Measurements from ENCODE around the gene ABLIM2. TPM values are rescaled to one million over a fixed set of nuclear protein-coding genes. Genes with fewer than 3 reads are reported as not detected.

The ABLIM2 gene
- total and polyA plus RNA-seq, 10 of the 15 experiments (the other 5 are each of a cell fraction or from before 2014, with no cell fraction given): 0.03 to 0.15 (median 0.05) TPM; not detected in 7

DNA sequence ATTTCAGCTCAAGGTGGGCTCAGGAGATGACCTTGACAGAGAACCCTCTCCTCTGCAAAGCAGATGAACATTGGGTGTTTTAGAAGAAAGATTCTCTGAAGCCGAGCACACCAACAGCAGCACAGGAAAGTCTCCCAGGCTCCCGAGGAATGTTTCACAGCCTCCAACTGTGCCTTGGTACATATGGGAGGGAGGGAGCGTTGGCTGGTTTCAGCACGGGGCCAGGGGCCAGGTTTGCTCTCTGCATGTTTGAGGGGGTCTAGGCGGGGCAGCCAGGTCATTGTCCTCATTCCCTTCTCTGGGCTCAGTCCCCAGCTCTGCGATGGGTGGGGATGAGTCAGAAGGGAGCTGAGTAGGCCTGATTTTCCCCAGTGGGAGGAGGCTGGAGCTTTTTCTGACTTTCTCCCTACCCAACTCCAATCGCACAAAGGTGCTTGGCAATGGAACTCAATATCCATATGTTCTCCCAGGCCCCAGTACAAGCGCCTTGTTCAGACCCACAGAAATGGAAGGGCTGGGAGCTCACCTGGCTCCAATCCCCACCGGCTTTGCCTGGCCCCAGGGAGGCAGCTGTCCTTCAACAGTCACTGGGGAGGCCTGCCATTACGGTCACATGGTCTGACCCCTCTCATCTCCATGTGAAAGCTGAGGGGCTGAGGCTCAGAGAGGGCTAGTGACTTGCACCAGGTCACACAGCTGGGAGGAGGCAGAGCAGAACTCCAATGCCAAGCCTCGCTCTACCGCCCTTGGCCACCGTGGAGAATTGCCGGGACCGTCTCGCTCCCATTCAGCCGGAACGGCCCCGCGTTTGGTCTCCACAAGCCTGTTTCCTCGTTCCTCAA, 110.6 kb downstream of the ABLIM2 start (continued):
- TF ChIP-seq, protein P1, sequence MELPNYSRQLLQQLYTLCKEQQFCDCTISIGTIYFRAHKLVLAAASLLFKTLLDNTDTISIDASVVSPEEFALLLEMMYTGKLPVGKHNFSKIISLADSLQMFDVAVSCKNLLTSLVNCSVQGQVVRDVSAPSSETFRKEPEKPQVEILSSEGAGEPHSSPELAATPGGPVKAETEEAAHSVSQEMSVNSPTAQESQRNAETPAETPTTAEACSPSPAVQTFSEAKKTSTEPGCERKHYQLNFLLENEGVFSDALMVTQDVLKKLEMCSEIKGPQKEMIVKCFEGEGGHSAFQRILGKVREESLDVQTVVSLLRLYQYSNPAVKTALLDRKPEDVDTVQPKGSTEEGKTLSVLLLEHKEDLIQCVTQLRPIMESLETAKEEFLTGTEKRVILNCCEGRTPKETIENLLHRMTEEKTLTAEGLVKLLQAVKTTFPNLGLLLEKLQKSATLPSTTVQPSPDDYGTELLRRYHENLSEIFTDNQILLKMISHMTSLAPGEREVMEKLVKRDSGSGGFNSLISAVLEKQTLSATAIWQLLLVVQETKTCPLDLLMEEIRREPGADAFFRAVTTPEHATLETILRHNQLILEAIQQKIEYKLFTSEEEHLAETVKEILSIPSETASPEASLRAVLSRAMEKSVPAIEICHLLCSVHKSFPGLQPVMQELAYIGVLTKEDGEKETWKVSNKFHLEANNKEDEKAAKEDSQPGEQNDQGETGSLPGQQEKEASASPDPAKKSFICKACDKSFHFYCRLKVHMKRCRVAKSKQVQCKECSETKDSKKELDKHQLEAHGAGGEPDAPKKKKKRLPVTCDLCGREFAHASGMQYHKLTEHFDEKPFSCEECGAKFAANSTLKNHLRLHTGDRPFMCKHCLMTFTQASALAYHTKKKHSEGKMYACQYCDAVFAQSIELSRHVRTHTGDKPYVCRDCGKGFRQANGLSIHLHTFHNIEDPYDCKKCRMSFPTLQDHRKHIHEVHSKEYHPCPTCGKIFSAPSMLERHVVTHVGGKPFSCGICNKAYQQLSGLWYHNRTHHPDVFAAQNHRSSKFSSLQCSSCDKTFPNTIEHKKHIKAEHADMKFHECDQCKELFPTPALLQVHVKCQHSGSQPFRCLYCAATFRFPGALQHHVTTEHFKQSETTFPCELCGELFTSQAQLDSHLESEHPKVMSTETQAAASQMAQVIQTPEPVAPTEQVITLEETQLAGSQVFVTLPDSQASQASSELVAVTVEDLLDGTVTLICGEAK (IDR thresholded peaks at IDR 0.05; ENCODE audit: borderline replicate concordance): no peak

DNA sequence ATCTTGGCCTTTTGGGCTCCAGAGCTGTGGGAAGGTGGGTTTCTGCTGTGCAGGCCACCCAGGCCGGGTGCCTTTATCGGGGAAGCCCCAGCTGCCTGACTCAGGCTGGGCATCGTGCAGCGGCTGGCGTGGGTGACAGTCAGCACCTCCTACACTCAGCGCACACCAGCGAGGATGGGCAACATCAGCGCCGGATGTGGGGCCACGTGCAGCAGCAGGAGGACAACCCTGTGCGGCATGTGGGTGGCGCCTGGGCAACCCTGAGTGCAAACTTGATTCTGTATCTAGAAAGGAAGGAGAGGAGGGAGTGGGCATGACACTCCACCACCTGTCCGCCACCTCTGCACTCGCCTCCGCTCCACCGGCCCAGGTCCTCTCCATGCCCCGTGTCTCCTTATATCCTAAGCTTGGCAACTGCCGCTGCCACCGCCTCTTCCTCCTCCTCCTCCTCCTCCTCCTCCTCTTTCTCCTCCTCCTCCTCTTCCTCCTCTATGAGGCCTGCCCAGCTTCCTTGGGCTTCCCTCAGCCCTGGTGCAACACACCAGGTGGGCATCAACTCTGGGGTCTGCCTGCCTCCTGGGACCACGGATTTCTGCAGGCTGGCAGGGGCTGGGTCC, 111.6 kb downstream of the ABLIM2 start:
- in situ Hi-C loops (cut with MboI) (no loop called here), intact Hi-C loops (cut with micrococcal nuclease; ENCODE audit: unreplicated experiment) (no loop called here)
- no TSS peak for BruUV-seq (replicated peaks)
- Histone ChIP-seq H3K4me1 (ENCODE audit: control insufficient read depth, insufficient read depth, low read length) (no peaks in the 10 kb centered on the region), H3K79me2 (ENCODE audit: control insufficient read depth, insufficient read depth, low read length) (no peaks in the 10 kb centered on the region), H3K4me2 (ENCODE audit: control insufficient read depth, insufficient read depth) (no peak overlapping the region), H3K4me3 (no peak overlapping the region), H3K9ac (ENCODE audit: control insufficient read depth, insufficient read depth, low read length) (no peak overlapping the region), H3K9me3 (replicated peaks; ENCODE audit: control insufficient read depth, insufficient read depth, low read length) (no peaks in the 10 kb centered on the region), H3K27me3 (replicated peaks in 1 of 2; ENCODE audit: control insufficient read depth in 2 of 2, insufficient read depth in 2 of 2, low read length in 1 of 2) (peaks cover 0 to 2% of the 10 kb centered on the region in 2 experiments; a peak in 2 of 4 replicates), H2AFZ (ENCODE audit: control insufficient read depth, low read depth, low read length) (no peak overlapping the region), H3K27ac (ENCODE audit: control insufficient read depth, insufficient read depth) (no peak overlapping the region), H3K36me3 (ENCODE audit: control insufficient read depth in 2 of 2, insufficient read depth in 2 of 2, low read length in 1 of 2) (no peaks in the 10 kb centered on the region), H4K20me1 (ENCODE audit: control insufficient read depth, insufficient read depth) (no peaks in the 10 kb centered on the region)
- ChIA-PET SMC1A (ENCODE audit: uncharacterized antibody, unreplicated experiment) (no interaction called here), RAD21 (ENCODE audit: unreplicated experiment) (no interaction called here), CTCF (no interaction called here), POLR2A (no interaction called here)
- DNase-seq (ENCODE audit: low read depth, low spot score): no peak
- FAIRE-seq: no peak
- WGBS (ENCODE audit: insufficient coverage, insufficient replicate concordance, low lambda C conversion rate, missing lambda C conversion rate): 61% methylated on average over 20 of the region's 20 CpGs
- ATAC-seq: no peak
- 0 out of 2 replicates have a peak, but pooled peaks have one; percentile 12 for TF ChIP-seq TCF3 (IDR thresholded peaks at IDR 0.05; ENCODE audit: borderline replicate concordance, insufficient read depth, low read depth, low read length)
- TF ChIP-seq, protein P2, sequence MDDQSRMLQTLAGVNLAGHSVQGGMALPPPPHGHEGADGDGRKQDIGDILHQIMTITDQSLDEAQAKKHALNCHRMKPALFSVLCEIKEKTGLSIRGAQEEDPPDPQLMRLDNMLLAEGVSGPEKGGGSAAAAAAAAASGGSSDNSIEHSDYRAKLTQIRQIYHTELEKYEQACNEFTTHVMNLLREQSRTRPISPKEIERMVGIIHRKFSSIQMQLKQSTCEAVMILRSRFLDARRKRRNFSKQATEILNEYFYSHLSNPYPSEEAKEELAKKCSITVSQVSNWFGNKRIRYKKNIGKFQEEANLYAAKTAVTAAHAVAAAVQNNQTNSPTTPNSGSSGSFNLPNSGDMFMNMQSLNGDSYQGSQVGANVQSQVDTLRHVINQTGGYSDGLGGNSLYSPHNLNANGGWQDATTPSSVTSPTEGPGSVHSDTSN (IDR thresholded peaks at IDR 0.05; ENCODE audit: insufficient replicate concordance, low read depth, low read length): peak; percentile 8
- no peak for TF ChIP-seq CHD1 (IDR thresholded peaks at IDR 0.05; ENCODE audit: low read depth, low read length)
- TF ChIP-seq, protein P3, sequence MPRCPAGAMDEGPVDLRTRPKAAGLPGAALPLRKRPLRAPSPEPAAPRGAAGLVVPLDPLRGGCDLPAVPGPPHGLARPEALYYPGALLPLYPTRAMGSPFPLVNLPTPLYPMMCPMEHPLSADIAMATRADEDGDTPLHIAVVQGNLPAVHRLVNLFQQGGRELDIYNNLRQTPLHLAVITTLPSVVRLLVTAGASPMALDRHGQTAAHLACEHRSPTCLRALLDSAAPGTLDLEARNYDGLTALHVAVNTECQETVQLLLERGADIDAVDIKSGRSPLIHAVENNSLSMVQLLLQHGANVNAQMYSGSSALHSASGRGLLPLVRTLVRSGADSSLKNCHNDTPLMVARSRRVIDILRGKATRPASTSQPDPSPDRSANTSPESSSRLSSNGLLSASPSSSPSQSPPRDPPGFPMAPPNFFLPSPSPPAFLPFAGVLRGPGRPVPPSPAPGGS (IDR thresholded peaks at IDR 0.05; ENCODE audit: borderline replicate concordance, insufficient read depth, low read depth, low read length, poor library complexity, severe bottlenecking): peak; percentile 85
